Transverse colon (tissue), 4 donors: Measurements from ENCODE around the gene LETMD1. TPM values are rescaled to one million over a fixed set of nuclear protein-coding genes. Genes with fewer than 3 reads are reported as not detected.

Experiments
- DNase-seq: peaks from one replicate; pipeline ENCODE4 v3.0.0-alpha.2; 2019
- H3K27ac ChIP-seq, 4 donors: fragments of 200-600 bp; sonication (generic); 2 replicates each; pipeline ENCODE4 v1.5.1; 2016 to 2018; ENCODE audit warnings: inconsistent platforms in 4 of 4
- H3K27me3 ChIP-seq: fragments of 200-600 bp; sonication (generic); 2 replicates; pipeline ENCODE4 v1.5.1; 2017; ENCODE audit warnings: inconsistent platforms
- H3K36me3 ChIP-seq, 4 donors: fragments of 200-600 bp; sonication (generic); 2 replicates each; pipeline ENCODE4 v1.5.1; 2017 to 2019; ENCODE audit warnings: inconsistent platforms in 4 of 4
- H3K4me1 ChIP-seq, 4 donors: fragments of 200-600 bp; sonication (generic); 2 replicates each; pipeline ENCODE4 v1.5.1; 2017 to 2020; ENCODE audit warnings: inconsistent platforms in 4 of 4
- H3K4me3 ChIP-seq, 4 donors: fragments of 200-600 bp; sonication (generic); 1 replicate in 1 of 4; 2 replicates in 3 of 4; pipeline versions ENCODE4 v1.5.1 to v1.6.1; 2017 to 2019; ENCODE audit warnings: inconsistent platforms in 4 of 4
- H3K9me3 ChIP-seq, 2 donors: fragments of 200-600 bp; sonication (generic); 2 replicates each; pipeline ENCODE4 v1.5.1; 2017 to 2019; ENCODE audit warnings: inconsistent platforms in 2 of 2
- CTCF ChIP-seq, 5 experiments: fragments of 200-600 bp in 3 of 5; fragments of 450-650 bp in 2 of 5; sonication (generic) in 3 of 5; IDR thresholded peaks; 1 replicate in 2 of 5; 2 replicates in 3 of 5; pipeline ENCODE4 v1.5.1; 2016 to 2017; ENCODE audit warnings: antibody characterized with exemption in 5 of 5, inconsistent platforms in 3 of 5, mild to moderate bottlenecking in 2 of 5, moderate library complexity in 1 of 5
- EP300 ChIP-seq: sonication (generic); formaldehyde crosslinking; IDR thresholded peaks from one replicate; pipeline ENCODE4 v1.6.1; 2017; ENCODE audit warnings: antibody characterized with exemption, low read depth
- POLR2A ChIP-seq: fragments of 450-650 bp; IDR thresholded peaks from one replicate; pipeline ENCODE4 v1.6.1; 2016; ENCODE audit warnings: antibody characterized with exemption, mild to moderate bottlenecking, moderate library complexity
- POLR2AphosphoS5 ChIP-seq, 3 donors: sonication (generic); formaldehyde crosslinking; IDR thresholded peaks; one replicate each; pipeline ENCODE4 v1.6.1; 2016; ENCODE audit warnings: antibody characterized with exemption in 3 of 3
- WGBS, 2 donors: methylation state at CpG; one replicate each; pipeline ENCODE4 v1.1.5; 2018; ENCODE audit warnings: low coverage in 1 of 2; 5-methylcytosine and 5-hydroxymethylcytosine counted together
- in situ Hi-C, 4 donors: fragments of 200-750 bp; cut with MboI; loops; one replicate each; pipeline versions ENCODE4 v1.15.0 to v1.15.1; 2017; ENCODE audit warnings: low sequenced_read_pairs in 3 of 4, low pct_ligation_motif_present in 1 of 4, low pct_unique_long_range_greater_than_20kb in 1 of 4
- intact Hi-C: fragments of 100-400 bp; cut with DNase I; formaldehyde crosslinking; loops from one replicate; pipeline ENCODE4 v1.15.1; 2023; ENCODE audit warnings: low total_unique reads
- total RNA-seq, 4 donors: library from RNA; depleted of rRNA; stranded (reverse); fragments of >200 nt; gene quantifications; one replicate each; pipeline ENCODE4 v1.1.0, GENCODE V29; 2016

Gene LETMD1
- total RNA-seq, 4 donors from 2014 or later = 45.3 to 109 (median 88.9) TPM

- no peaks in the 10 kb centered on the region for H3K27me3 ChIP-seq
- DNase-seq = no peak
- intact Hi-C loops = no loop called here
- no peak for TF ChIP-seq POLR2A
- no peak for TF ChIP-seq POLR2AphosphoS5 (IDR thresholded peaks at IDR 0.05)
- TF ChIP-seq EP300 = no peak
- TF ChIP-seq CTCF (IDR thresholded peaks at IDR 0.05) = no peak
- no peaks in the 10 kb centered on the region for H3K36me3 ChIP-seq
- H3K27ac ChIP-seq = no peak overlapping the region
- peaks cover 0 to 7% (median 0%) of the 10 kb centered on the region in 4 donors for H3K4me1 ChIP-seq
- in situ Hi-C loops = no loop called here
- no peaks in the 10 kb centered on the region for H3K9me3 ChIP-seq
- no peak overlapping the region for H3K4me3 ChIP-seq
Observed at GRCh38 chr12:51017452-51017851, 30.7 kb upstream of the LETMD1 start.

GRCh38 chr12:51018956-51019355 lies 29.2 kb upstream of the LETMD1 start:
- intact Hi-C loops (no loop called here), in situ Hi-C loops (no loop called here)
- TF ChIP-seq CTCF (IDR thresholded peaks at IDR 0.05) = no peak
- TF ChIP-seq POLR2AphosphoS5 (IDR thresholded peaks at IDR 0.05) = no peak
- TF ChIP-seq POLR2A = no peak
- TF ChIP-seq EP300 = no peak
- Histone ChIP-seq H3K27me3 (no peaks in the 10 kb centered on the region), H3K36me3 (no peaks in the 10 kb centered on the region), H3K4me3 (no peak overlapping the region), H3K27ac (no peak overlapping the region), H3K9me3 (no peaks in the 10 kb centered on the region), H3K4me1 (peaks cover 0 to 18% (median 8%) of the 10 kb centered on the region in 4 donors)
- DNase-seq = no peak
- WGBS, 2 donors = 94 to 100% methylated on average over 2 of the region's 2 CpGs

- Histone ChIP-seq H3K4me3 (no peak overlapping the region), H3K9me3 (no peaks in the 10 kb centered on the region), H3K36me3 (no peaks in the 10 kb centered on the region), H3K4me1 (peaks cover 0 to 27% (median 15%) of the 10 kb centered on the region in 4 donors), H3K27me3 (no peaks in the 10 kb centered on the region), H3K27ac (peak overlapping the region in 1 of 4 donors; percentile 5)
- in situ Hi-C loops = no loop called here
- 82 to 87% methylated on average over 2 of the region's 2 CpGs for WGBS, 2 donors
- no peak for DNase-seq
- TF ChIP-seq POLR2A (no peak), EP300 (no peak), CTCF (IDR thresholded peaks at IDR 0.05) (no peak), POLR2AphosphoS5 (IDR thresholded peaks at IDR 0.05) (no peak)
- intact Hi-C loops = no loop called here
Observed at GRCh38 chr12:51019927-51020326, 28.2 kb upstream of the LETMD1 start.

- H3K4me3 ChIP-seq = no peak overlapping the region
- 76 to 86% methylated on average over 3 to 7 of the region's 7 CpGs for WGBS, 2 donors
- H3K4me1 ChIP-seq = peaks cover 3 to 34% (median 20%) of the 10 kb centered on the region in 4 donors
- in situ Hi-C loops (no loop called here), intact Hi-C loops (no loop called here)
- no peaks in the 10 kb centered on the region for H3K27me3 ChIP-seq
- no peaks in the 10 kb centered on the region for H3K36me3 ChIP-seq
- TF ChIP-seq POLR2A = no peak
- TF ChIP-seq CTCF (IDR thresholded peaks at IDR 0.05) = no peak
- TF ChIP-seq POLR2AphosphoS5 (IDR thresholded peaks at IDR 0.05) = no peak
- no peak for TF ChIP-seq EP300
- H3K9me3 ChIP-seq = no peaks in the 10 kb centered on the region
- DNase-seq = no peak
- peak overlapping the region in 1 of 4 donors; percentile 5 for H3K27ac ChIP-seq
Observed at GRCh38 chr12:51020448-51021182, 27.5 kb upstream of the LETMD1 start.
